Body of pancreas (tissue), 4 donors: ENCODE measurements around the gene ZSCAN5A.
"Not testable (repeated sequence)": the region's sequence is repeated elsewhere in the genome, so short reads cannot be mapped to it uniquely, and the experiment has no call there.

Experiments used
- POLR2A ChIP-seq, 3 donors: fragments of 450-650 bp; IDR thresholded peaks; one replicate each; pipeline ENCODE4 v1.6.1; 2016; ENCODE audit warnings: antibody characterized with exemption in 3 of 3, mild to moderate bottlenecking in 2 of 3
- TF ChIP-seq, protein P1 (sequence below), 7 experiments: fragments of 450-650 bp in 4 of 7; fragments of 200-600 bp in 3 of 7; sonication (generic) in 3 of 7; IDR thresholded peaks; one replicate each; pipeline ENCODE4 v1.5.1; 2016 to 2019; ENCODE audit warnings: antibody characterized with exemption in 7 of 7

- TF ChIP-seq, protein P1, sequence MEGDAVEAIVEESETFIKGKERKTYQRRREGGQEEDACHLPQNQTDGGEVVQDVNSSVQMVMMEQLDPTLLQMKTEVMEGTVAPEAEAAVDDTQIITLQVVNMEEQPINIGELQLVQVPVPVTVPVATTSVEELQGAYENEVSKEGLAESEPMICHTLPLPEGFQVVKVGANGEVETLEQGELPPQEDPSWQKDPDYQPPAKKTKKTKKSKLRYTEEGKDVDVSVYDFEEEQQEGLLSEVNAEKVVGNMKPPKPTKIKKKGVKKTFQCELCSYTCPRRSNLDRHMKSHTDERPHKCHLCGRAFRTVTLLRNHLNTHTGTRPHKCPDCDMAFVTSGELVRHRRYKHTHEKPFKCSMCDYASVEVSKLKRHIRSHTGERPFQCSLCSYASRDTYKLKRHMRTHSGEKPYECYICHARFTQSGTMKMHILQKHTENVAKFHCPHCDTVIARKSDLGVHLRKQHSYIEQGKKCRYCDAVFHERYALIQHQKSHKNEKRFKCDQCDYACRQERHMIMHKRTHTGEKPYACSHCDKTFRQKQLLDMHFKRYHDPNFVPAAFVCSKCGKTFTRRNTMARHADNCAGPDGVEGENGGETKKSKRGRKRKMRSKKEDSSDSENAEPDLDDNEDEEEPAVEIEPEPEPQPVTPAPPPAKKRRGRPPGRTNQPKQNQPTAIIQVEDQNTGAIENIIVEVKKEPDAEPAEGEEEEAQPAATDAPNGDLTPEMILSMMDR (IDR thresholded peaks at IDR 0.05) = not testable (repeated sequence)
- not testable (repeated sequence) for TF ChIP-seq POLR2A (IDR thresholded peaks at IDR 0.05)
Measured at GRCh38 chr19:56248736-56249338, 65.8 kb downstream of the ZSCAN5A start.
